HepG2 (cell line): Measurements from ENCODE around the gene TESK1. TPM values are rescaled to one million over a fixed set of nuclear protein-coding genes. Genes with fewer than 3 reads are reported as not detected.

ENCODE experiments used
- CEBPG ChIP-seq: IDR thresholded peaks from 2 replicates; pipeline ENCODE4 v1.6.1; 2016
- CHCHD3 ChIP-seq: sonication (generic); formaldehyde crosslinking; IDR thresholded peaks from 2 replicates; pipeline ENCODE4 v1.8.0; 2022; ENCODE audit warnings: mild to moderate bottlenecking, missing genetic modification reagents, moderate library complexity
- FOXA3 ChIP-seq: IDR thresholded peaks from 2 replicates; pipeline ENCODE4 v1.6.1; 2016; ENCODE audit warnings: missing genetic modification reagents, missing compliant biosample characterization
- GATAD1 ChIP-seq: IDR thresholded peaks from 2 replicates; pipeline ENCODE4 v1.6.1; 2016; ENCODE audit warnings: missing genetic modification reagents, missing compliant biosample characterization
- GRHL1 ChIP-seq: sonication (generic); formaldehyde crosslinking; conservative IDR thresholded peaks from 2 replicates; pipeline ENCODE4 v1.8.0; 2022; ENCODE audit warnings: missing genetic modification reagents
- HHEX ChIP-seq: IDR thresholded peaks from 2 replicates; pipeline ENCODE4 v1.6.1; 2016; ENCODE audit warnings: control low read depth
- HOXA9 ChIP-seq: sonication (generic); formaldehyde crosslinking; IDR thresholded peaks from 2 replicates; pipeline ENCODE4 v1.8.1; 2022; ENCODE audit warnings: missing genetic modification reagents, mild to moderate bottlenecking, moderate library complexity, borderline replicate concordance
- JARID2 ChIP-seq: sonication (generic); formaldehyde crosslinking; IDR thresholded peaks from 2 replicates; pipeline ENCODE4 v1.8.1; 2023; ENCODE audit warnings: missing genetic modification reagents, inconsistent platforms; ENCODE audit not compliant: insufficient replicate concordance
- NR2F2 ChIP-seq: IDR thresholded peaks from 2 replicates; pipeline ENCODE4 v1.6.1; 2012; ENCODE audit warnings: low read depth, inconsistent platforms, borderline replicate concordance
- POLR2A ChIP-seq, 2 experiments: IDR thresholded peaks; 2 replicates each; pipeline ENCODE4 v1.6.1; 2011; ENCODE audit warnings: low read depth in 2 of 2, low read length in 2 of 2, mild to moderate bottlenecking in 1 of 2, moderate library complexity in 1 of 2; ENCODE audit not compliant: insufficient read depth in 1 of 2
- RARA ChIP-seq: IDR thresholded peaks from 2 replicates; pipeline ENCODE4 v1.6.1; 2016; ENCODE audit warnings: missing genetic modification reagents, missing compliant biosample characterization
- RFXANK ChIP-seq: IDR thresholded peaks from 2 replicates; pipeline ENCODE4 v1.6.1; 2016
- RXRB ChIP-seq: IDR thresholded peaks from 2 replicates; pipeline ENCODE4 v1.6.1; 2016; ENCODE audit warnings: borderline replicate concordance, missing genetic modification reagents, missing compliant biosample characterization
- SP140L ChIP-seq: sonication (generic); formaldehyde crosslinking; IDR thresholded peaks from 2 replicates; pipeline ENCODE4 v1.4.0; 2020; ENCODE audit warnings: missing genetic modification reagents, borderline replicate concordance
- SP4 ChIP-seq: sonication (generic); formaldehyde crosslinking; IDR thresholded peaks from 2 replicates; pipeline ENCODE4 v1.8.1; 2023; ENCODE audit warnings: mild to moderate bottlenecking, missing genetic modification reagents
- ZBTB3 ChIP-seq: sonication (generic); formaldehyde crosslinking; IDR thresholded peaks from 2 replicates; pipeline ENCODE4 v1.4.0; 2020; ENCODE audit warnings: low read depth, mild to moderate bottlenecking, moderate library complexity, missing genetic modification reagents, borderline replicate concordance
- ZC3H13 ChIP-seq: sonication (generic); formaldehyde crosslinking; IDR thresholded peaks from 2 replicates; pipeline ENCODE4 v1.8.1; 2023; ENCODE audit warnings: mild to moderate bottlenecking, missing genetic modification reagents, moderate library complexity
- ZFX ChIP-seq: sonication (generic); formaldehyde crosslinking; IDR thresholded peaks from 2 replicates; pipeline ENCODE4 v1.4.0; 2020; ENCODE audit warnings: mild to moderate bottlenecking, low read depth, missing genetic modification reagents, moderate library complexity
- ZNF10 ChIP-seq: sonication (generic); formaldehyde crosslinking; IDR thresholded peaks from 2 replicates; pipeline ENCODE4 v1.4.0; 2020; ENCODE audit warnings: mild to moderate bottlenecking, low read depth, missing genetic modification reagents, borderline replicate concordance
- ZNF253 ChIP-seq: sonication (generic); formaldehyde crosslinking; IDR thresholded peaks from 2 replicates; pipeline ENCODE4 v1.8.0; 2022; ENCODE audit warnings: mild to moderate bottlenecking, missing genetic modification reagents, borderline replicate concordance
- ZNF33B ChIP-seq: sonication (generic); formaldehyde crosslinking; IDR thresholded peaks from 2 replicates; pipeline ENCODE4 v1.5.1; 2020; ENCODE audit warnings: mild to moderate bottlenecking, missing genetic modification reagents
- ZNF550 ChIP-seq: sonication (generic); formaldehyde crosslinking; IDR thresholded peaks from 2 replicates; pipeline ENCODE4 v1.4.0; 2020; ENCODE audit warnings: mild to moderate bottlenecking, missing genetic modification reagents, borderline replicate concordance
- ZNF652 ChIP-seq: IDR thresholded peaks from 2 replicates; pipeline ENCODE4 v1.6.1; 2016; ENCODE audit warnings: low read depth, borderline replicate concordance
- ZNF678 ChIP-seq: sonication (generic); formaldehyde crosslinking; IDR thresholded peaks from 2 replicates; pipeline ENCODE4 v1.4.0; 2020; ENCODE audit warnings: mild to moderate bottlenecking, missing genetic modification reagents
- ZUFSP ChIP-seq: sonication (generic); formaldehyde crosslinking; IDR thresholded peaks from 2 replicates; pipeline ENCODE4 v1.9.0; 2021; ENCODE audit warnings: missing genetic modification reagents, mild to moderate bottlenecking, borderline replicate concordance
- polyA plus RNA-seq, 8 experiments: library from polyadenylated mRNA; depleted of rRNA in 3 of 8; stranded (reverse) in 7 of 8; unstranded in 1 of 8; fragments of >200 nt; fragmentation: Illumina TruSeq in 4 of 8; extraction: Trizol in 4 of 8; gene quantifications; 2 replicates each; pipeline versions ENCODE4 v1.2.1 to v1.2.3, GENCODE V29; 2011 to 2016; ENCODE audit warnings: low read depth in 4 of 8, missing spikeins in 1 of 8, mixed read lengths in 1 of 8; ENCODE audit not compliant: insufficient read depth in 1 of 8
- total RNA-seq, 5 experiments: library from RNA; depleted of rRNA; stranded (reverse); fragments of >200 nt; fragmentation: Illumina TruSeq; extraction: Trizol; gene quantifications; 2 replicates each; pipeline ENCODE4 v1.2.3, GENCODE V29; 2016; ENCODE audit warnings: low read depth in 1 of 5
- TF ChIP-seq, protein P1 (sequence below): sonication (generic); formaldehyde crosslinking; IDR thresholded peaks from 2 replicates; pipeline ENCODE4 v1.4.0; 2020; ENCODE audit warnings: missing genetic modification reagents

The TESK1 gene
- total and polyA plus RNA-seq, 2 of the 13 experiments (the other 11 are each of a cell fraction or from before 2014, with no cell fraction given), result 7.3 to 13.6 TPM

DNA sequence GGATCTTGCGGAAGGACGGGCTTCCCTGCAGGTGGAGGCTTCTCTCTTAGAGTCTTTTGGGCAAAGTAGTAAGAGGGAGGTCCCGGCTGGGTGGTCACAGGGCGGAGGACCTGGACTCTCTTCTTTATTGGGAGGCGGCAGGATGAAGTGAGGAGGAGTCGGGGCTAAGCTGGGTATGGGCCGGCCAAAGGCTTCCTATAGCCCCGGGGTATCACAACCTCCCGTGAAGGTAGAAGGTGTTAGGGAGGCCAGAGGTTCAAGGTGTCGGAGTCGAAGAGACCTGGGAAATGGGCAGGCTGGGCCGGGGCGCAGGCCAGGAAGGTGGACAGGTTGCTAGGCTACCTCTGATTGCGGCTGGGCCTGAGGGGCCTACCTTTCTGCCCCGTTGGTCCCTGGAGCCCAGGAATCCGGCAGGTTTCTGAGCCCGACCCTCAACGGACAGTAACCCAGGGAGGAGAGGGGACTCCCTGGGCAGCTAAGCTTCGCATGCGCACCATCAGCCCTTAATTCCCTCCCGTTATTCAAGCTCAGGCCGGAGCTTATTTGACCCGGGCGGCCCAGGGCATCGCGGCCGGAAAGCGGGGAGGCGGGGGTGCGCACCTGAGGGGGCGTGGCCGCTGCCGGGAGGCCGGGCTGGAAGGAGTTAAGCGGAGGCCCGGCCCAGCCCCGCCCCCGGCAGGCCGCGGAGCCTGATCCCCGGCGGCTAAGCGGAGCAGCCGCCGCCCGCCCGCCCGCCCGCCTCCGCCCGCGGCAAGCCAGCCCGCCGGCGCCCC lies at the start of gene TESK1 (continued):
- TF ChIP-seq, protein P1, sequence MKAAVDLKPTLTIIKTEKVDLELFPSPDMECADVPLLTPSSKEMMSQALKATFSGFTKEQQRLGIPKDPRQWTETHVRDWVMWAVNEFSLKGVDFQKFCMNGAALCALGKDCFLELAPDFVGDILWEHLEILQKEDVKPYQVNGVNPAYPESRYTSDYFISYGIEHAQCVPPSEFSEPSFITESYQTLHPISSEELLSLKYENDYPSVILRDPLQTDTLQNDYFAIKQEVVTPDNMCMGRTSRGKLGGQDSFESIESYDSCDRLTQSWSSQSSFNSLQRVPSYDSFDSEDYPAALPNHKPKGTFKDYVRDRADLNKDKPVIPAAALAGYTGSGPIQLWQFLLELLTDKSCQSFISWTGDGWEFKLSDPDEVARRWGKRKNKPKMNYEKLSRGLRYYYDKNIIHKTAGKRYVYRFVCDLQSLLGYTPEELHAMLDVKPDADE, result no peak
- TF ChIP-seq ZNF678, result no peak
- TF ChIP-seq ZNF652 (CRISPR knock-in tag), result peak; percentile 95
- TF ChIP-seq ZBTB3 (CRISPR knock-in tag), result no peak
- TF ChIP-seq ZNF550, result no peak
- TF ChIP-seq RFXANK (CRISPR knock-in tag), result no peak
- no peak for TF ChIP-seq JARID2
- no peak for TF ChIP-seq ZNF253 (CRISPR knock-in tag)
- TF ChIP-seq POLR2A (IDR thresholded peaks at IDR 0.05; ENCODE audit: insufficient read depth in 1 of 2, low read depth in 2 of 2, low read length in 2 of 2), result 0 out of 4 replicates have a peak, but pooled peaks of 1 of the 2 experiments have one; percentile 14
- TF ChIP-seq RARA (CRISPR knock-in tag), result no peak
- TF ChIP-seq ZC3H13, result no peak
- no peak for TF ChIP-seq GRHL1 (CRISPR knock-in tag)
- no peak for TF ChIP-seq FOXA3 (CRISPR knock-in tag)
- TF ChIP-seq NR2F2, result no peak
- TF ChIP-seq HOXA9 (CRISPR knock-in tag), result no peak
- TF ChIP-seq ZNF33B (CRISPR knock-in tag), result no peak
- TF ChIP-seq HHEX (CRISPR knock-in tag), result no peak
- TF ChIP-seq GATAD1 (CRISPR knock-in tag), result no peak
- peak; percentile 85 for TF ChIP-seq ZFX (CRISPR knock-in tag)
- TF ChIP-seq CEBPG, result no peak
- 0 out of 2 replicates have a peak, but pooled peaks have one; percentile 22 for TF ChIP-seq RXRB (CRISPR knock-in tag)
- TF ChIP-seq ZNF10, result no peak
- TF ChIP-seq SP4 (CRISPR knock-in tag), result peak; percentile 74
- no peak for TF ChIP-seq ZUFSP (CRISPR knock-in tag)
- TF ChIP-seq CHCHD3 (CRISPR knock-in tag), result no peak
- no peak for TF ChIP-seq SP140L
